GM15510 (cell line): ENCODE data around the gene MMP23B.
A peak's percentile ranks its signal among the peaks of the same experiment; 100 is the strongest.

Experiments used
- POLR2A ChIP-seq: IDR thresholded peaks from 3 replicates; pipeline ENCODE4 v1.6.1; 2011; ENCODE audit warnings: borderline replicate concordance; ENCODE audit not compliant: insufficient read length; ENCODE audit errors: extremely low read depth

MMP23B gene

DNA sequence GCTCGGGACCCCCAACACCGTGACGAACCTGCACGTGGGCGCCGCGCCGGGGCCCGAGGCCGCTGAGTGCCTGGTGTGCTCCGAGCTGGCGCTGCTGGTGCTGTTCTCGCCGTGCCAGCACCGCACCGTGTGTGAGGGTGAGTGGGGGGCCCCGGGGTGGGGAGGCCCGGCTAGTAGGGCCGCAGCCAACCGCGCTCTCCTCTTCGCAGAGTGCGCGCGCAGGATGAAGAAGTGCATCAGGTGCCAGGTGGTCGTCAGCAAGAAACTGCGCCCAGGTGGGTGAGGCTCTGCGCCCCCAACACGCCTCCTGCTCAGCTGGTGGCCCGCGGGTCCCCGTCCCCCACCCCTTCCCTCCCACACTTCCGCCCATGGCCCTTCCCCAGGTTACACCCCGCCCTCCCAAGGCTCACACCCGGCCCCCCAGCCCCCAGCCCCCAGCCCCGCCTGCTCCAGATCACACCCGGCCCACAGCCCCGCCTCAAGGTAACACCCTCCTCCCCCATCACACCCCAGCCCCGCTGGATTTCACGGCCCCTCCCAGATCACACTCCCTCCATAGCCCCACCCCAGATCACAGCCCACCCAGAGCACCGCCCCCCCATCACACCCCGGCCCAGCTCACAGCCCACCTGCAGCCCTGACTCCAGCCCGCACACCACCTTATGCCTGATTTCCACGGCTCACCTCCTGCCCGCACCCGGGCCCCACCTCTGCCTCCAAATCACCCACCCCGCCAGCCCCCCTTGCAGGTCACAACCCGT is 2.4 kb upstream of the MMP23B start:
- TF ChIP-seq POLR2A: no peak

DNA sequence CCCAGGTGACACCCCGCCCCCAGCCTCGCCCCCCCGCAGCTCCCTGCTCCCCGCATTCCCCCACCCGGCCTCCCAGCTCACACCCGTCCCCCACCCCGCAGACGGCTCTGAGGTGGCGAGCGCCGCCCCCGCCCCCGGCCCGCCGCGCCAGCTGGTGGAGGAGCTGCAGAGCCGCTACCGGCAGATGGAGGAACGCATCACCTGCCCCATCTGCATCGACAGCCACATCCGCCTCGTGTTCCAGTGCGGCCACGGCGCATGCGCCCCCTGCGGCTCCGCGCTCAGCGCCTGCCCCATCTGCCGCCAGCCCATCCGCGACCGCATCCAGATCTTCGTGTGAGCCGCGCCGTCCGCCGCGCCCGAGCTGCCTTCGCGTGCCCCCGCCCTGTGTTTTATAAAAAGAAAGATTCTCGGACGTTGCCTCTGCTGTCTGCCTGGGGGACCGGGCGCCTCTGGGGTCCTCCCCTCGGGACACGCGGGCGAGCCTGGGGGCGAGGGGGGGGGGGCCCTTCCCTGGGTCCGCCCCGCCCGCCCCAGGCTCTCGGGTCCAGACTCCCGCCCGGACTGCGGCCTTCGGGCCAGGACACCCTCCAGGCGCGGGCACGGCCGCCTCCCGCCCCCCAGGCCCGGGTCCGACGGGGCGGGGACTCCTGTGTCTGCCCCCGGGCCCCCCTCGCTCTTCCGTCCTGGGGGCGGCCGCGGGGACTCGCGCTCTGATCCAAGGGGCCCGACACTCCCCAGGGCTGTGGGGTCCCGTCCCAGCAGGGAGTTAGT is 1.6 kb upstream of the MMP23B start:
- TF ChIP-seq POLR2A: peak; percentile 50

DNA sequence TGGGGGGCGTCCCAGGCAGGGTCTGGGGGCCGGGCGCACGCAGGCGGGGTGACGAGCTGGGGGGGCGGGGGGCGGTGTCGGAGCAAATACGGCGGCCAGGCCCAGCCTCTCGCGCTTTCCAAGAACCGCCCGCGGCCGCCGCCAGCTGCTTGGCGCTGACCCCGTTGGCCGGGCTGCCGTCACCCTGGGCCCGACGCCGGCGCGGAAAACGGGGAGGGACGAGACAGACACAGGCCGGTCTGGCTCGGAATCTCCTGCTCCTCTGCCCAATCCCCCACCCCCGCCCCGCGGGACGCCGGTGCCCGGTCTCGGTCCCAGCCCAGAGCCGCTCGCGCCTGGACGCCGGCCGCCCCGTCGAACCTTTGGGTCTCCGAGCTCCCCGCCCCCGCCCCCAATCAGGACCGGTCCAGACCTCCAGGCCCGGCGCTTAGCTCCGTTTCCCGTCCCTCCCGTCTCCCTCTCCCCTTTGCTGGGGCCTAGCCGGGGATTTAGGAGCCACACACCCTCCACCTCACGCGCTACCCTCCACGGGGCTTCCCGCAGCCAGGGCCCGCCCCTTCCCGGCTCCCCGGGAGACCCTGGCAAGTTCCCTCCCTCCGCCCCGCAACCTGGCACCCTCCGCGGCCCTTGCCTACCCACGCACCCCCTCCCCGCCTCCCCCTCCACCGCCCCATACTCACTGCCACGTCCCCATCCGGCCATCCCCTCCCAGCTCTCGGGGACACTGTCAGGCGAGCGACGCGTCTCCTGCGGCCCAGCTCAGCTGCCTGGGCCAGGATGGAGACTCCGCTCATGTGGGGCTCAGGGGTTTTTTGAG is 800 bp upstream of the MMP23B start:
- no peak for TF ChIP-seq POLR2A

DNA sequence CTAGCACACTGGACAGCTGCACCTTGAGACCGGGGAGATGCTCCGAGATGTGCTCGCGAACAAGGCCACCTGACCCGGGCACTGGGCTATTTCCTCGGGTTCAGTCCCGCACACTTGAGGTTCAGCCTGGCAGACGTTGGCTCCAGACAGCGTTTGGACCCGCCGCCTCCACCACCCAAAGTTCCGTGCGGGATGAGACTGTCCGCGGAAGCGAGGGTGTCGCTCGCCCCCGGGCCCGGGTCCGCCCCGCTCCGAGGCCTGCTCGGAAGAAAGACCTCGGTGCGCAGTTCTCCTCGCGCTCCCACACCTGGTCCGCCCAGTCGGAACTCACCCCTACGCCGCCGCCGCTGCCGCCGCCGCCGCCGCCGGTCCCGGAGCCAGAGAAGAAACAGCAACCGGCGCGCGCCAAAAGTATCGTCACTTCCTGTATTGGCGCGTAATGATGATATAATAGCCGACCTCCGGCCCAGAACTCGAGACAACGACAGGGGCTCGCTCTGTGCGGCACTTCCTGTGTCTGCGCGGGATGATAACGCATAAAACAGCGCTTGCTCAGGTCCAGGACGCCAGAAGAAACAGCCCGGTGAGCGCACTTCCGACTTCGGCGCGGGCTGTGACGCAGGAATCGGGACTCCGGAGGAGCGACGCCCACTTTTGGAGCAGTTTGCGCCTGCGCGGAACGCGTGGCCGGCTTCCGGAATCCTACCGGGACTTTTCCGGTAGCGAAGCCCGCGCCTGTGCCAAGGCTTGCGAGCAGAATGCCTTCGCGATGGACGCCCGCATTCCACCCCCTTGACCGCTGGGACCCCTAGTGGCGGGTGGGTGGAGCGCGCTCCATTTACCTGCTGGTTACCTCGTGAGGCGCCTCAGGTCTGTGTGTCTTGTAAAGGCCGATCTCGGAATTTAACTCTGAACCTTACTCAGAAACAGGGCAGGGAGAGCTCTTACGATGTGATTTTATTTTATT is 26.9 kb downstream of the MMP23B start, which contains the start of gene CDK11B:
TSS of gene CDK11B (minus strand) at position 422 of the 967 bp plus-strand sequence. CDS start 1,519 bp downstream, outside the sequence.
- TF ChIP-seq POLR2A: peak; percentile 24

DNA sequence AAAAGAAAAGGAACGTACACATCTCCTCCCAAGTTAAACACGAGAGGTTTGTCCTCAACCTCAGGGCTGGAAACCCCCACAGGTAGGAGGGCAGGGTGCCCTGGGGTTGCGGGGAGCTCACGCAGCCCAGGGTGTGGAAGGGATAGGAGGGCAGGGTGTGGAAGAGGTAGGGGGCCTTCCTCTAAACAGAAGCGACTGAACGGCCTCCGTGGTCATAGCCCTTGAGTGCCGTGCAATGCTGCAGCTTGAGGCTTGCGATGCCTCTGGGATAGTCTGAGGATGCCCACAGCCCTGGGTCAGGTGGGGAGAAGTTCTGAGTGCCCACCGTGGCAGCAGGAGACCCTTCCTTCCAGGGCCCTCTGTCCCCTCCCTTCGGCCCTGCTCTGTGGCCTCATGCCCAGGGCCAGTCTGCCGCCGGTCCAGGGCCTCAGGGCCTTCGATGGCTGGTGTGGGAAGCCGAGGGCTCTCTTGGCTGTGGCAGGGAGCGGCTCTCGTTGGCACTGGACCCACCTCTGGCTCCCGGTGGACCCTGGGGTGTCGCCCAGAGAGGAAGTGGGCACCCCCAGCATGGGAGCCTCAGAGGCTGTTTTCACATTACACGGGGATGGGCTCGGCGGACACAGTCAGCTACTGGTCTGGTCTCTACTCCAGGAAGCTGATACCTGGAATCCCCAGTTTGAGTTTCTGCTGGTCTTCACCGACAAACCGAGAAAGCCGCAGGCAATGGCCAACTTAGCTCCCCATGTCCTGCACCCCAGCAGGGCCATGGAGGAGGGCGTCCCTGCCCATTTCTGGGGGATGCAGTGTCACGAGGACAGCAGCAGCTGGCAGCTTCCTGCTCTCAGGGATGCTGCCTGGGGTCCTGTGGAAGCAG is 33.2 kb downstream of the MMP23B start:
- TF ChIP-seq POLR2A: no peak

DNA sequence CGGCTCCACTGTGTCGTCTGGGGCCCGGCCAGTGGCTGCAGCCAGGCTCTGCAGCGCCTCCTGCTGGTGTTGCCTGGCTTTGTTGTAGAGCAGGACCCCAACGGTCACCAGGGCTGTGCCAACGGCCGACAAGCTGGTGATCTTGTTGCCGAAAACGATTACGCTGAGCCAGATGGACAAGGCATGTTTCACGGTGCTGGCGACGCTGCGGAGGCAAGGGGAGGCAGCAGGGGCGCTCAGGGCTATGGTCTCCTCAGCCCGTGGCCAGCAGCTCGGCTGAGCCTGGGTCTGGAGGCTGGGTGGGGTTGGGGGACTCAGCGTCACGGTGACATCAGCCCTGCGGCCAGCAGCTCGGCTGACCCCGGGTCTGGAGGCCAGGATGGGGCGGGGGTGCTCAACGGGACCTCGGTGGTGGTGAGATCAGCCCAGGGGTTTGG is 33.9 kb downstream of the MMP23B start:
- no peak for TF ChIP-seq POLR2A

DNA sequence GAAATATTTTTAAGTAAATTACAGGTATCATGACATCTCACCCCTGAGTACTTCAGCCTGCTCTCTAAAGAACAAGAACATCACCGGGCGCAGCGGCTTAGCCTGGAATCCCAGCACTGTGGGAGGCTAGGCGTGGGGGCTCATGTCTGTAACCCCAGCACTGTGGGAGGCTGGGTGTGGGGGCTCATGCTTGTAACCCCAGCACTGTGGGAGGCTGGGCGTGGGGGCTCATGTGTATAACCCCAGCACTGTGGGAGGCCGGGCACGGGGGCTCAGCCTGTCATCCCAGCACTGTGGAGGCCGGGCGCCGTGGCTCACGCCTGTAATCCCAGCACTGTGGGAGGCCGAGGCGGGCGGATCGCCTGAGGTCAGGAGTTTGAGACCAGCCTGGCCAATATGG is 34.6 kb downstream of the MMP23B start:
- no peak for TF ChIP-seq POLR2A

DNA sequence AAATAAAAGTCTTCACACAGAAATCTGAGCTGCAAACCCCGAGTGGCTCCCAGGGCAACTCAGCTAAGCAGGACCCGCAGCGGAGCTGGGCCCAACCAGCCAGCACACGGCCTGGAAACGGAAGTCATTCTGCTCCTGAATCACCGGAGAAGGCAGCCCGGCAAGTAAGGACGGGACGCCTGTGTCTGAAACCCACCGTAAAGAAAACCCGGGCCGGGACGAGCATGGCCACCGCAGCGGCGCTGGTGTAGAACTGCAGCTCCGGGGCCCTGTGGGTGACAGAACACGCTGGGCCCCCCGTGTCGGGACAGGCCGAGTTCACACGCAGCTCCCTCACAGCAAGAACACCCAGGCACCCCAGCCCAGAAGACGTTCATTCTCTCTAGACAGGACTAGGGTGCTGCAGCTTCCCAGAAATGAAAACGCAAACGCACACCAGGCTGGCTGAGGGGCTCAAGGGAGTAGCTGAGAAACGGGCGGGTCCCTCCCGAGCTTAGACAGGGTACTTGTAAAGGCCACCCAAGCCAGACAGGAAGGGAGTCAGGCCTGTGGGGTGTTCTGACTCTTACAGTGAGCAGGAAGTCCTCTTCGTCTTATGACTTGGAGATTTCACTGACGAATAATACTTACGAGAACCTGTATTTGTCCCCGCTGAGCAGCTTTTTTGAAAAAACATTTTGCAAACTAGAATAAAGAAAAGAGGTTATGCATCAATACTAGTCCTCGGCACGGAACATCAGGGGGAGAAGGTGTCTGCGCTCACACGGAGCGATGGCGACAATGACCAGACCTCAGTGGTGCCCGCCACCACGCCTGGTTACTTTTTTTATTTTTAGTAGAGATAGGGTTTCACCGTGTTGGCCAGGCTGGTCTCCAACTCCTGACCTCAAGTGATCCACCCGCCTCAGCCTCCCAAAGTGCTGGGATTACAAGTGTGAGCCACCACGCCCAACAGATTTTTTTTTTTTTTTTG is 37.8 kb downstream of the MMP23B start:
- no peak for TF ChIP-seq POLR2A

DNA sequence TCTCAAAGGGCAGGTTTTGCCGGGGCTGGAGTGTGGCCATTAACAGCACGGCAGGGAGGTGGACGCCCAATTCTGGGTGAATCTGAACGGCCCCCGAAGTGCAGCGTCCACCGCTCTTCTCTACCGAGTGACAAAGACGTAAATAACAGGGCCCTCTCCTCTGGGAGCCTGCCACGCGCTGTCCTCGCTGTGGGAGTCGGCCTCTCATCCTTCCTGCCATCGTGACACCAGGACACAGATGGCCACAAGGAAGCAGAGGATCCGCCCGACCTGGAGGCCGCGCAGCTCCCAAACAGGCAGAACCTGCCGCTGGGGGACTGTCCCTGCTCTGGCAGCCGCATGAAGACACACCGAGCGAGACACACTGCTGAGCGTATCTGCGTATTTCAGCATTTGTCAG is 38.9 kb downstream of the MMP23B start:
- no peak for TF ChIP-seq POLR2A

DNA sequence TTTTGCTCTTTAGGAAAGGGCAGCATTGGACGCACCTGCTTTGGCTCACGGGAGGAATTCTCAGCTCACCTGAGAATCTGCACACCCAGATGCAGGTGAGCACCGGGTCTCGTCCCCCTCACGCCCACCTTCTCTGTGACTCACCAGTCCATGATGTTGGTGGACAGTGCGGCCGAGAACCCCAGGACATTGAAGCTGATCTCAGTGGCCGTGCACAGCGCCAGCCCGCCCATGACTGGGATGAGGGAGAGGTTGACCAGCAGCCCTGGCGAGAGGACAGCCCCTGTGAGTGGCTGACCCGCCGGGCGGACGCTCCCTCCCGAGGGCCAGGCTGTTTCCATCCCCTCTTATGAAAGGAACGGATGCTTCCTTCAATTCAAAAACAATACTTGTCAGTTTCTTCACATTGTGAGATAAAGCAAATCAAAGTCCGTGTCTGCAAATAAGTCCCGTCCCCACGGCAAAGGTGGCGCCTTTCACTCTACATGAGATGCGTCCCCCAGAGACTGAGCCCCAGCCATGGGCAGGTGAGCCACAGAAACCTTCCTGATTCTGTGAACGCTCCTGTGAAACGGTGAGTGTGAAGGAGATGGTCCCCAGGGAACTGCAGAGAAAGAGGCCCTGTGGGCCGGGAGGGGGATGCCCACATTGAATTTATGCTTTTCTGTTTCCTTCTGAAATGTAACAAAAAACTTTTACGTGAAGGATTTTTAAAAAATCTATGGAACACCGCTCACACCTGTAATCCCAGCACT is 39.6 kb downstream of the MMP23B start:
- TF ChIP-seq POLR2A: no peak
